Ishikawa (cell line): ENCODE data around the gene TRPV2.

Experiments
- EP300 ChIP-seq: IDR thresholded peaks from 2 replicates; pipeline ENCODE4 v1.6.1; 2012; ENCODE audit warnings: borderline replicate concordance
- YY1 ChIP-seq: IDR thresholded peaks from 2 replicates; pipeline ENCODE4 v1.6.1; 2012; ENCODE audit warnings: low read depth

DNA sequence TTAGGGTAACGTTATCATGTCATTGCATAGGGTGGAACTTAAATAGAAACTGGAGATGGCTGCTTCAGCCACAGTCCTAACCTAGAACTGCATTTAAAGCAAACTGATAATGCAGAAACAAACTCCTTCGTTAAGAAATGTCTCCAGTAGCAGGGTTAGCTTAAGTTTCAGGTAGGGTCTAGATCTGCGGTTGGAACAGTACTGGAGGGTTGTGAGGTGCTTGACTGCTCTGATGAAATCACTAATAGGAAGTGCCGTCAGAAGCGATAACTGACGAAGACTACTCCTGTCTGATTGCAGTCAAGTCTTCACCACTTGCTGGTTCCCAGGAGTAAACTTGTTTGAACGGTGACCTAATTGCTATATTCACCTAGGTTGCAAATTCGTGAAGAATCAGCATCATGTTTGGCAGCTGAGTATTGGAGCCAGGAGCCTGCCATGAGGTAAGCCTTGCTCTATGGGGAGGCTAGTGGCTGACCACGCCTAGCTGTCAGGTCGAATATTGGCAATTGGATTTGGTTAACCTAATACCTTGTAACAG lies 24.5 kb downstream of the TRPV2 start:
- TF ChIP-seq EP300 (no peak), YY1 (no peak)
